PC-3 (cell line): ENCODE data around the gene PTPRR. TPM values are rescaled to one million over a fixed set of nuclear protein-coding genes. Genes with fewer than 3 reads are reported as not detected.

Source experiments
- ATAC-seq: fragments of 200-7000 bp; cut with Tn5 transposase; 2 replicates; pipeline ENCODE4 v1.9.1; 2020; ENCODE audit warnings: mild to moderate bottlenecking, moderate library complexity
- BruUV-seq: library from RNA; stranded (reverse); fragments of 400-500 nt; replicated peaks from 2 replicates; lab custom pipeline; 2021; lab: Mats Ljungman, UMichigan
- CTCF ChIA-PET: fragments of 300-600 bp; sonication (Branson Sonifier 250); formaldehyde crosslinking; loops from one replicate; lab custom pipeline; 2022; ENCODE audit warnings: antibody characterized with exemption; lab: Charles Lee
- POLR2A ChIA-PET: fragments of 300-600 bp; sonication (Branson Sonifier 250); formaldehyde crosslinking; loops from one replicate; lab custom pipeline; 2022; ENCODE audit warnings: antibody characterized with exemption; ENCODE audit not compliant: unreplicated experiment; lab: Charles Lee
- DNase-seq: peaks from one replicate; pipeline ENCODE4 v3.0.0-alpha.2; 2015
- H2AFZ ChIP-seq: fragments of 300-600 bp; sonication (generic); 2 replicates; pipeline ENCODE4 v1.6.0; 2016; ENCODE audit warnings: antibody characterized with exemption, low read length
- H3F3A ChIP-seq: fragments of 300-600 bp; sonication (generic); one replicate; pipeline ENCODE4 v1.6.0; 2017; ENCODE audit warnings: antibody characterized with exemption, low read length, control low read depth, mild to moderate bottlenecking; ENCODE audit not compliant: unreplicated experiment
- H3K27ac ChIP-seq: fragments of 300-600 bp; sonication (generic); 2 replicates; pipeline ENCODE4 v1.5.1; 2016; ENCODE audit warnings: mild to moderate bottlenecking, low read length
- H3K27me3 ChIP-seq: fragments of 300-600 bp; sonication (generic); 2 replicates; pipeline ENCODE4 v1.6.1; 2016; ENCODE audit warnings: low read length, mixed read lengths
- H3K36me3 ChIP-seq: fragments of 300-600 bp; sonication (generic); 2 replicates; pipeline ENCODE4 v1.6.1; 2016; ENCODE audit warnings: low read depth, mixed run types, low read length, mixed read lengths
- H3K4me1 ChIP-seq: fragments of 300-600 bp; sonication (generic); 2 replicates; pipeline ENCODE4 v1.5.1; 2016; ENCODE audit warnings: low read length; ENCODE audit not compliant: insufficient read depth
- H3K4me2 ChIP-seq: fragments of 300-600 bp; sonication (generic); 2 replicates; pipeline ENCODE4 v1.6.0; 2016; ENCODE audit warnings: low read length
- H3K4me3 ChIP-seq: fragments of 300-600 bp; sonication (generic); 2 replicates; pipeline ENCODE4 v1.5.1; 2016; ENCODE audit warnings: mild to moderate bottlenecking, low read length, mixed read lengths
- H3K79me2 ChIP-seq: fragments of 300-600 bp; sonication (generic); 2 replicates; pipeline ENCODE4 v1.6.1; 2017; ENCODE audit warnings: low read length, mixed read lengths
- H3K9ac ChIP-seq: fragments of 300-600 bp; sonication (generic); 2 replicates; pipeline ENCODE4 v1.6.0; 2016; ENCODE audit warnings: mild to moderate bottlenecking, low read length
- H3K9me2 ChIP-seq: fragments of 300-600 bp; sonication (generic); replicated peaks from 2 replicates; pipeline ENCODE4 v1.6.1; 2016; ENCODE audit warnings: mixed run types, low read length, mixed read lengths
- H3K9me3 ChIP-seq: fragments of 300-600 bp; sonication (generic); 2 replicates; pipeline ENCODE4 v1.6.1; 2016; ENCODE audit warnings: low read length, mixed read lengths
- H4K20me1 ChIP-seq: fragments of 300-600 bp; sonication (generic); 2 replicates; pipeline ENCODE4 v1.6.1; 2016; ENCODE audit warnings: low read length, mixed read lengths
- EZH2 ChIP-seq: fragments of 300-600 bp; sonication (generic); IDR thresholded peaks from one replicate; pipeline ENCODE4 v1.6.1; 2017; ENCODE audit warnings: antibody characterized with exemption, mild to moderate bottlenecking, low read length; ENCODE audit not compliant: unreplicated experiment
- EZH2phosphoT487 ChIP-seq: fragments of 300-600 bp; sonication (generic); IDR thresholded peaks from 2 replicates; pipeline ENCODE4 v1.6.1; 2018; ENCODE audit warnings: mild to moderate bottlenecking, antibody characterized with exemption, low read length, borderline replicate concordance
- intact Hi-C: fragments of 100-400 bp; cut with micrococcal nuclease; formaldehyde crosslinking; loops from 2 replicates; pipeline ENCODE4 v1.9.0; 2023
- total RNA-seq: library from RNA; depleted of rRNA; stranded (reverse); fragments of >200 nt; gene quantifications from 2 replicates; pipeline ENCODE4 v1.2.3, GENCODE V29; 2014
- TF ChIP-seq, protein P1 (sequence below): fragments of 300-600 bp; sonication (generic); conservative IDR thresholded peaks from 2 replicates; pipeline ENCODE4 v1.5.1; 2017; ENCODE audit warnings: antibody characterized with exemption, low read depth, mild to moderate bottlenecking, low read length

Gene PTPRR
- total RNA-seq, 1 experiment from 2014 or later: 3.1 TPM

DNA sequence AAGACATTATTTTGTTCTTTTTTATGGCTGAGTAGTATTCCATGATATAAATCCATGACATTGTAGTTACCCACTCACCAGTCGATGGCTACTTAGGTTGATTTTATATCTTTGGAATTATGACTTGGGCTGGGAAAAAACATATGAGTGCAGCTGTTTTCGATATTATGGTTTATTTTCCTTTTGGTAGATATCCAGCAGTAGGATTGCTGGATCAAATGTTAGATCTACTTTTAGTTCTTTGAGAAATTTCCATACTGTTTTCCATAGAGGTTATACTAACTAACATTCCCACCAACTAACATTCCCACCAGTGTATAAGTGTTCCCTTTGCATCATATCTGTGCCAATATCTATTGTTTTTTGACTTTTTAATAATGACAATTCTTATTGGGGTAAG is 29.9 kb upstream of the PTPRR start:
- Histone ChIP-seq H3K36me3 (no peaks in the 10 kb centered on the region), H3K4me1 (no peaks in the 10 kb centered on the region), H3K27me3 (no peaks in the 10 kb centered on the region), H3K9ac (no peak overlapping the region), H2AFZ (no peak overlapping the region), H3K79me2 (no peaks in the 10 kb centered on the region), H3K9me2 (no peaks in the 10 kb centered on the region), H3K9me3 (no peaks in the 10 kb centered on the region), H3F3A (no peaks in the 10 kb centered on the region), H3K27ac (no peak overlapping the region), H3K4me2 (no peak overlapping the region), H3K4me3 (no peak overlapping the region), H4K20me1 (no peaks in the 10 kb centered on the region)
- no peak for ATAC-seq
- no peak for TF ChIP-seq EZH2
- TF ChIP-seq EZH2phosphoT487: no peak
- TF ChIP-seq, protein P1, sequence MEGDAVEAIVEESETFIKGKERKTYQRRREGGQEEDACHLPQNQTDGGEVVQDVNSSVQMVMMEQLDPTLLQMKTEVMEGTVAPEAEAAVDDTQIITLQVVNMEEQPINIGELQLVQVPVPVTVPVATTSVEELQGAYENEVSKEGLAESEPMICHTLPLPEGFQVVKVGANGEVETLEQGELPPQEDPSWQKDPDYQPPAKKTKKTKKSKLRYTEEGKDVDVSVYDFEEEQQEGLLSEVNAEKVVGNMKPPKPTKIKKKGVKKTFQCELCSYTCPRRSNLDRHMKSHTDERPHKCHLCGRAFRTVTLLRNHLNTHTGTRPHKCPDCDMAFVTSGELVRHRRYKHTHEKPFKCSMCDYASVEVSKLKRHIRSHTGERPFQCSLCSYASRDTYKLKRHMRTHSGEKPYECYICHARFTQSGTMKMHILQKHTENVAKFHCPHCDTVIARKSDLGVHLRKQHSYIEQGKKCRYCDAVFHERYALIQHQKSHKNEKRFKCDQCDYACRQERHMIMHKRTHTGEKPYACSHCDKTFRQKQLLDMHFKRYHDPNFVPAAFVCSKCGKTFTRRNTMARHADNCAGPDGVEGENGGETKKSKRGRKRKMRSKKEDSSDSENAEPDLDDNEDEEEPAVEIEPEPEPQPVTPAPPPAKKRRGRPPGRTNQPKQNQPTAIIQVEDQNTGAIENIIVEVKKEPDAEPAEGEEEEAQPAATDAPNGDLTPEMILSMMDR: no peak
- POLR2A ChIA-PET: no interaction called here
- BruUV-seq: no TSS peak
- intact Hi-C loops: no loop called here
- CTCF ChIA-PET: no interaction called here
- DNase-seq: no peak

DNA sequence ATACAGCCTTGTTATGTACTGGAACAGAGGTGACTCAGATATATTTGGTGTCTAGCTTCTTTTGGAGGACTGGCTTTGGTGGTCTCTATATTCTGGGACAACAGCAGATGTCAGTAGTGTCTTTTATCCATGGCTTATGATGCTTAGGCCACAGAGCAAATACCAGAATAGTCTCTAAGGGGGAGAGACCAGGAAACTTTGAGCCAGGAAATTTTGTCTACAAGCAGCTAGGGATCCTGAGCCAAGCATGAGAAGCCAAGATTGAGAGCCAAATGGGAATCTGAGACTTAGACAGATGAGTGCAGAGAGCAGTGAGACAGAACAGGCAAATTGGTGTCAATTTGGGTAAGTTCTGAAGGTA is 28.4 kb upstream of the PTPRR start:
- CTCF ChIA-PET: no interaction called here
- H3K4me3 ChIP-seq: no peak overlapping the region

DNA sequence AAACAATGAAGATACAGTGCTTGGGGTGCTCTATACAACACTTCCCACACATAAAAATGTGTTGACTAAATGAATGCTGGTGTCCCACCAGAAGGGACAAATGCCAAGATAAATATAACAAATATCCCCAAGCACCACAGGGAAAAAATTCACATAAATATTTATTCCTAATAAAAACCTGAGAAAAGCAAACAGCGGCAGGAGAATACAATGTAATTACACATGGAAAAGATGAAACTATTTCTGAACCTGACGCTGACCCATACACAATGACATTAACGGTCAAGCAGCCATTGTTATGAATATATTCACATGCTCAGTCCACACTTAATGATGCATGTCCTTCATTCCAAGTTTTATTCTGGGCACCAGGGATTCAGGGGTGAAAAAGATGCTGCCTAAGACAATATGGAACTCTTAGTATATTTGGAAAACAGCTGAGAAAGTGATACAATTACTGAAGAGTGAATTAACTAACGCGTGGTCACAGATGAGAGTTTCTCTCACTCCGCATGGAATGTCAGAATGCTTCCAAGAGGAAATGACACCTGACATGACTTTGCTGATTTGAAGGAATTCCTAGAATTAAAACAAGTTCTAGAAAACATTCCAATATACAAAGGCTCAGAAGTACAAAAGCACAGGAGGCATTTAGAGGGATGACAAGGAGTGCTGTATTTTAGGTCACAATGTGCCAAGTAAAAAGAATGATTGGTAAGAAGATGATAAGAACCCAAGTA is 27.9 kb upstream of the PTPRR start:
- ATAC-seq (peak; percentile 35), DNase-seq (no peak)
- H3K27me3 ChIP-seq: peaks cover 6% of the 10 kb centered on the region
- H2AFZ ChIP-seq: no peak overlapping the region
- H3K4me1 ChIP-seq: no peaks in the 10 kb centered on the region
- TF ChIP-seq EZH2 (no peak), EZH2phosphoT487 (no peak)
- TF ChIP-seq, protein P1: no peak
- POLR2A ChIA-PET: no interaction called here
- H3K9me3 ChIP-seq: no peaks in the 10 kb centered on the region
- no peaks in the 10 kb centered on the region for H3K36me3 ChIP-seq
- no peak overlapping the region for H3K4me2 ChIP-seq
- no peak overlapping the region for H3K9ac ChIP-seq
- CTCF ChIA-PET: no interaction called here
- H3K4me3 ChIP-seq: no peak overlapping the region
- H3F3A ChIP-seq: no peaks in the 10 kb centered on the region
- H3K27ac ChIP-seq: no peak overlapping the region
- H3K79me2 ChIP-seq: no peaks in the 10 kb centered on the region
- no peaks in the 10 kb centered on the region for H3K9me2 ChIP-seq
- no peaks in the 10 kb centered on the region for H4K20me1 ChIP-seq
- no TSS peak for BruUV-seq
- intact Hi-C loops: no loop called here

More for the DNA sequence above, 28.4 kb upstream of the PTPRR start:
- no peak for DNase-seq
- no peaks in the 10 kb centered on the region for H3K9me3 ChIP-seq
- H3K79me2 ChIP-seq: no peaks in the 10 kb centered on the region
- TF ChIP-seq, protein P1: no peak
- TF ChIP-seq EZH2phosphoT487 (no peak), EZH2 (no peak)
- H3K27me3 ChIP-seq: peaks cover under 1% of the 10 kb centered on the region; the same call in 1 of the 2 replicates
- POLR2A ChIA-PET: no interaction called here
- no peaks in the 10 kb centered on the region for H3K4me1 ChIP-seq
- ATAC-seq: no peak
- H2AFZ ChIP-seq: no peak overlapping the region
- H3K9me2 ChIP-seq: no peaks in the 10 kb centered on the region
- no peaks in the 10 kb centered on the region for H4K20me1 ChIP-seq
- H3K27ac ChIP-seq: no peak overlapping the region
- no peak overlapping the region for H3K9ac ChIP-seq
- BruUV-seq: no TSS peak
- intact Hi-C loops: no loop called here
- no peaks in the 10 kb centered on the region for H3K36me3 ChIP-seq
- H3F3A ChIP-seq: no peaks in the 10 kb centered on the region
- H3K4me2 ChIP-seq: no peak overlapping the region
